Ascending aorta (tissue), 2 donors: ENCODE measurements around the gene PSORS1C2. TPM values are rescaled to one million over a fixed set of nuclear protein-coding genes. Genes with fewer than 3 reads are reported as not detected.

Experiments used
- DNase-seq, 2 donors: peaks; one replicate each; pipeline ENCODE4 v3.0.0-alpha.2; 2019; ENCODE audit warnings: low spot score in 2 of 2
- H3K27ac ChIP-seq, 2 donors: fragments of 200-600 bp; sonication (generic); one replicate each; pipeline ENCODE4 v1.5.1; 2016 to 2017; ENCODE audit warnings: mild to moderate bottlenecking in 1 of 2
- H3K27me3 ChIP-seq: fragments of 200-600 bp; sonication (generic); one replicate; pipeline ENCODE4 v1.5.1; 2017
- H3K36me3 ChIP-seq, 2 donors: fragments of 200-600 bp; sonication (generic); one replicate each; pipeline ENCODE4 v1.5.1; 2016
- H3K4me1 ChIP-seq, 2 donors: fragments of 200-600 bp; sonication (generic); one replicate each; pipeline ENCODE4 v1.5.1; 2016 to 2017; ENCODE audit warnings: mild to moderate bottlenecking in 1 of 2
- H3K4me3 ChIP-seq, 2 donors: fragments of 200-600 bp; sonication (generic); one replicate each; pipeline ENCODE4 v1.5.1; 2016 to 2017; ENCODE audit warnings: mild to moderate bottlenecking in 1 of 2
- H3K9me3 ChIP-seq, 2 donors: fragments of 200-600 bp; sonication (generic); one replicate each; pipeline ENCODE4 v1.5.1; 2016
- CTCF ChIP-seq, 3 experiments: fragments of 200-600 bp in 2 of 3; fragments of 450-650 bp in 1 of 3; sonication (generic) in 2 of 3; IDR thresholded peaks; one replicate each; pipeline ENCODE4 v1.5.1; 2016 to 2019; ENCODE audit warnings: antibody characterized with exemption in 3 of 3, mild to moderate bottlenecking in 1 of 3, moderate library complexity in 1 of 3
- intact Hi-C: fragments of 100-400 bp; cut with DNase I; formaldehyde crosslinking; loops from one replicate; pipeline ENCODE4 v1.15.1; 2023
- total RNA-seq: library from RNA; depleted of rRNA; stranded (reverse); fragments of >200 nt; gene quantifications from one replicate; pipeline ENCODE4 v1.1.0, GENCODE V29; 2016

PSORS1C2 gene
- total RNA-seq, 1 donor from 2014 or later, result 5.2 TPM

- Histone ChIP-seq H3K4me1 (peaks cover 0 to 17% of the 10 kb centered on the region in 2 donors), H3K4me3 (peak within 1 kb of the TSS; percentile 70 to 86), H3K27me3 (no peaks in the 10 kb centered on the region), H3K9me3 (no peaks in the 10 kb centered on the region), H3K36me3 (peaks cover 0 to 5% of the 10 kb centered on the region in 2 donors), H3K27ac (peak within 1 kb of the TSS; percentile 53 to 70)
- no peak for TF ChIP-seq CTCF (IDR thresholded peaks at IDR 0.05)
- no peak for DNase-seq
- intact Hi-C loops, result loop anchor here (1.0 kb wide), 3 partner anchors 20 to 115 kb away; partner anchors contain the start of gene HLA-C
Observed at GRCh38 chr6:31157513-31158139, 18.8 kb upstream of the PSORS1C2 start, which contains the start of gene CCHCR1. TSS of gene CCHCR1 (minus strand) at chr6:31157802. CDS start at chr6:31157600, 202 bp downstream.

DNA sequence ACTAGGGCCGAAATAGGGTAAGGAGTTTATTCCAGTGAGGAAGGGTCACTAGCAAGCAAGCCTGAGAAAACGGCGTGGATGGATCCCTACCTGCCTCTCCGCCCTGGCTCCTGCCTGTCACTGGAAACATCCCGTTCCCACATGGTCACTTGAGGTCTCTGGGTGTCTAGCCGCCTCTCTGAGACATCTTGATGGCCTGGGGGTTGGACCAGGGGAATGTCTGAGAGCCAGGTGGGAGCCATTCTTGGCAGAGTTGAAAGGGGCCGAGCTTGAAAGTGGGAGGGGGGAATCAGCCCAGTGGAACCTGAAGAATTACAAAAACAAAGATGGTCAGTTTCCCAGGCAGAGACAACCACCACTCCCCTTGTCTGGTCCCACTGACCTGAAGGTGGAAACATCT, 17.8 kb upstream of the PSORS1C2 start:
- Histone ChIP-seq H3K4me3 (no peak overlapping the region), H3K4me1 (peaks cover 0 to 17% of the 10 kb centered on the region in 2 donors), H3K27me3 (no peaks in the 10 kb centered on the region), H3K9me3 (no peaks in the 10 kb centered on the region), H3K36me3 (peaks cover 0 to 5% of the 10 kb centered on the region in 2 donors), H3K27ac (no peak overlapping the region)
- intact Hi-C loops, result no loop called here
- DNase-seq, result no peak
- no peak for TF ChIP-seq CTCF (IDR thresholded peaks at IDR 0.05)

GRCh38 chr6:31154436-31154835, 15.6 kb upstream of the PSORS1C2 start:
- Histone ChIP-seq H3K36me3 (peaks cover 0 to 19% of the 10 kb centered on the region in 2 donors), H3K4me3 (no peak overlapping the region), H3K4me1 (peaks cover 0 to 15% of the 10 kb centered on the region in 2 donors), H3K27me3 (no peaks in the 10 kb centered on the region), H3K9me3 (no peaks in the 10 kb centered on the region), H3K27ac (no peak overlapping the region)
- DNase-seq, result no peak
- intact Hi-C loops, result no loop called here
- TF ChIP-seq CTCF (IDR thresholded peaks at IDR 0.05), result no peak

- no peaks in the 10 kb centered on the region for H3K9me3 ChIP-seq
- DNase-seq, result no peak
- H3K27me3 ChIP-seq, result no peaks in the 10 kb centered on the region
- peaks cover 0 to 19% of the 10 kb centered on the region in 2 donors for H3K36me3 ChIP-seq
- no peak overlapping the region for H3K4me3 ChIP-seq
- intact Hi-C loops, result no loop called here
- no peak for TF ChIP-seq CTCF (IDR thresholded peaks at IDR 0.05)
- no peak overlapping the region for H3K27ac ChIP-seq
- H3K4me1 ChIP-seq, result peaks cover 0 to 7% of the 10 kb centered on the region in 2 donors
Observed at GRCh38 chr6:31152781-31153180, 13.9 kb upstream of the PSORS1C2 start.

- H3K27ac ChIP-seq, result no peak overlapping the region
- no peak for TF ChIP-seq CTCF (IDR thresholded peaks at IDR 0.05)
- H3K4me3 ChIP-seq, result no peak overlapping the region
- no peaks in the 10 kb centered on the region for H3K9me3 ChIP-seq
- intact Hi-C loops, result no loop called here
- H3K36me3 ChIP-seq, result peaks cover 0 to 21% of the 10 kb centered on the region in 2 donors
- no peak for DNase-seq
- H3K27me3 ChIP-seq, result no peaks in the 10 kb centered on the region
- H3K4me1 ChIP-seq, result no peaks in the 10 kb centered on the region
Observed at GRCh38 chr6:31149827-31150447, 11.1 kb upstream of the PSORS1C2 start.
